H1 (cell line): ENCODE results near the gene SOX13. TPM values are rescaled to one million over a fixed set of nuclear protein-coding genes. Genes with fewer than 3 reads are reported as not detected.

Experiments
- CTCF ChIA-PET: fragments of 300-600 bp; sonication (Branson Sonifier 250); formaldehyde crosslinking; loops from one replicate; lab custom pipeline; 2021; ENCODE audit not compliant: partially characterized antibody; lab: Charles Lee
- POLR2A ChIA-PET: fragments of 300-600 bp; sonication (Branson Sonifier 250); formaldehyde crosslinking; loops from one replicate; lab custom pipeline; 2021; ENCODE audit warnings: inconsistent platforms; ENCODE audit not compliant: partially characterized antibody; lab: Charles Lee
- DNase-seq, 2 experiments: peaks; one replicate each; pipeline versions ENCODE4 v3.0.0 to v3.0.0-alpha.2; 2010 to 2022; ENCODE audit warnings: low spot score in 2 of 2, low read depth in 1 of 2, mixed read lengths in 1 of 2
- FAIRE-seq: peaks from 2 replicates; lab custom pipeline; 2011; peaks lifted over from hg19 to GRCh38; lab: Jason Lieb, UNC
- H2AFZ ChIP-seq: 2 replicates; pipeline ENCODE4 v1.8.1; 2012; ENCODE audit warnings: low read length, inconsistent platforms
- H2AK5ac ChIP-seq: 2 replicates; pipeline ENCODE4 v1.6.1; 2013; ENCODE audit warnings: low read depth, low read length
- H2BK120ac ChIP-seq: replicated peaks from 2 replicates; pipeline ENCODE3; 2013; ENCODE audit warnings: low read depth, low read length, inconsistent platforms
- H2BK12ac ChIP-seq: 2 replicates; pipeline ENCODE4 v1.6.1; 2013; ENCODE audit warnings: low read depth, low read length
- H2BK15ac ChIP-seq: 2 replicates; pipeline ENCODE4 v1.6.1; 2013; ENCODE audit warnings: low read length
- H2BK20ac ChIP-seq: 2 replicates; pipeline ENCODE4 v1.6.1; 2013; ENCODE audit warnings: low read length
- H2BK5ac ChIP-seq: 2 replicates; pipeline ENCODE4 v1.6.1; 2013; ENCODE audit warnings: low read depth, low read length
- H3K14ac ChIP-seq: 2 replicates; pipeline ENCODE4 v1.6.1; 2013; ENCODE audit warnings: inconsistent platforms; ENCODE audit not compliant: insufficient read length
- H3K18ac ChIP-seq: 2 replicates; pipeline ENCODE4 v1.6.1; 2013; ENCODE audit warnings: low read length; ENCODE audit errors: extremely low read depth
- H3K23ac ChIP-seq: 2 replicates; pipeline ENCODE4 v1.6.1; 2013; ENCODE audit warnings: inconsistent platforms; ENCODE audit not compliant: insufficient read length
- H3K23me2 ChIP-seq: 2 replicates; pipeline ENCODE4 v1.6.1; 2013; ENCODE audit warnings: low read depth, low read length
- H3K27ac ChIP-seq: 2 replicates; pipeline ENCODE4 v1.6.1; 2011; ENCODE audit warnings: low read depth, low read length, inconsistent platforms
- H3K27me3 ChIP-seq, 4 experiments: replicated peaks in 1 of 4; 1 replicate in 1 of 4; 2 replicates in 3 of 4; pipeline versions ENCODE4 v1.6.1 to v1.8.1; 2011 to 2013; ENCODE audit warnings: low read length in 3 of 4, mild to moderate bottlenecking in 3 of 4, inconsistent platforms in 2 of 4, mixed read lengths in 2 of 4, moderate library complexity in 1 of 4; ENCODE audit not compliant: control insufficient read depth in 3 of 4, insufficient read depth in 3 of 4; ENCODE audit errors: extremely low read depth in 1 of 4
- H3K36me3 ChIP-seq, 4 experiments: 2 replicates each; pipeline versions ENCODE4 v1.6.1 to v1.8.1; 2011 to 2013; ENCODE audit warnings: mild to moderate bottlenecking in 4 of 4, low read length in 3 of 4, moderate library complexity in 2 of 4, control low read depth in 1 of 4, inconsistent platforms in 1 of 4; ENCODE audit not compliant: insufficient read depth in 4 of 4, control insufficient read depth in 2 of 4
- H3K4ac ChIP-seq: replicated peaks from 2 replicates; pipeline ENCODE3; 2013; ENCODE audit warnings: low read length, low read depth, mixed read lengths, inconsistent platforms; ENCODE audit not compliant: insufficient read length
- H3K4me1 ChIP-seq, 4 experiments: replicated peaks in 1 of 4; 1 replicate in 1 of 4; 2 replicates in 3 of 4; pipeline versions ENCODE4 v1.6.1 to v1.8.1; 2011 to 2013; ENCODE audit warnings: low read length in 3 of 4, inconsistent platforms in 2 of 4, mixed read lengths in 1 of 4; ENCODE audit not compliant: insufficient read depth in 4 of 4, control insufficient read depth in 3 of 4
- H3K4me2 ChIP-seq, 2 experiments: 2 replicates each; pipeline versions ENCODE4 v1.6.1 to v1.8.1; 2011 to 2013; ENCODE audit warnings: low read depth in 2 of 2, low read length in 2 of 2, control low read depth in 1 of 2, inconsistent platforms in 1 of 2, mild to moderate bottlenecking in 1 of 2; ENCODE audit not compliant: insufficient read depth in 1 of 2
- H3K4me3 ChIP-seq, 4 experiments: fragments of 200-600, 300-600 bp in 1 of 4; sonication (generic), shearing (Covaris generic), sonication (Bioruptor Twin) in 1 of 4; 2 replicates each; pipeline versions ENCODE4 v1.5.1 to v1.8.1; 2011 to 2016; ENCODE audit warnings: low read length in 4 of 4, low read depth in 3 of 4, control low read depth in 2 of 4, inconsistent platforms in 2 of 4, mild to moderate bottlenecking in 2 of 4, mixed read lengths in 1 of 4, moderate library complexity in 1 of 4; ENCODE audit not compliant: insufficient read depth in 2 of 4; ENCODE audit errors: extremely low read depth in 1 of 4
- H3K56ac ChIP-seq: replicated peaks from 2 replicates; pipeline ENCODE3; 2013; ENCODE audit warnings: low read depth, mild to moderate bottlenecking, mixed read lengths, low read length, inconsistent platforms; ENCODE audit not compliant: insufficient read length
- H3K79me1 ChIP-seq: 2 replicates; pipeline ENCODE4 v1.6.1; 2013; ENCODE audit warnings: low read depth, low read length, control low read depth
- H3K79me2 ChIP-seq, 2 experiments: 2 replicates each; pipeline versions ENCODE4 v1.6.1 to v1.8.1; 2012 to 2013; ENCODE audit warnings: low read length in 2 of 2, mild to moderate bottlenecking in 2 of 2, inconsistent platforms in 1 of 2; ENCODE audit not compliant: insufficient read depth in 2 of 2, control insufficient read depth in 1 of 2
- H3K9ac ChIP-seq, 4 experiments: replicated peaks in 1 of 4; 1 replicate in 1 of 4; 2 replicates in 3 of 4; pipeline versions ENCODE4 v1.6.1 to v1.8.1; 2011 to 2013; ENCODE audit warnings: low read depth in 3 of 4, low read length in 3 of 4, control low read depth in 2 of 4, mild to moderate bottlenecking in 2 of 4, moderate library complexity in 2 of 4, inconsistent platforms in 1 of 4; ENCODE audit errors: extremely low read depth in 1 of 4
- H3K9me3 ChIP-seq, 2 experiments: 2 replicates each; pipeline versions ENCODE4 v1.6.1 to v1.8.1; 2012 to 2013; ENCODE audit warnings: mild to moderate bottlenecking in 2 of 2, moderate library complexity in 2 of 2, control low read depth in 1 of 2, inconsistent platforms in 1 of 2, low read depth in 1 of 2, low read length in 1 of 2, mixed read lengths in 1 of 2; ENCODE audit not compliant: insufficient read depth in 2 of 2
- H4K20me1 ChIP-seq, 2 experiments: replicated peaks in 1 of 2; 2 replicates each; pipeline versions ENCODE3 to v1.8.1; 2011 to 2013; ENCODE audit warnings: inconsistent platforms in 2 of 2, low read length in 2 of 2, mild to moderate bottlenecking in 1 of 2; ENCODE audit not compliant: insufficient read depth in 2 of 2, control insufficient read depth in 1 of 2
- H4K5ac ChIP-seq: 2 replicates; pipeline ENCODE4 v1.6.1; 2013; ENCODE audit warnings: low read length, low read depth, mixed read lengths, inconsistent platforms; ENCODE audit not compliant: insufficient read length
- H4K8ac ChIP-seq: 2 replicates; pipeline ENCODE4 v1.8.0; 2013; ENCODE audit warnings: mild to moderate bottlenecking, moderate library complexity, low read length, inconsistent platforms; ENCODE audit not compliant: insufficient read depth; ENCODE audit errors: extremely low read depth
- H4K91ac ChIP-seq: replicated peaks from 2 replicates; pipeline ENCODE3; 2013; ENCODE audit warnings: low read length, mixed read lengths, inconsistent platforms; ENCODE audit not compliant: insufficient read length
- CBX8 ChIP-seq: fragments of 300-800, 300-1000 bp; sonication (generic); IDR thresholded peaks from 2 replicates; pipeline ENCODE4 v1.7.1; 2016; ENCODE audit warnings: low read depth, low read length, borderline replicate concordance
- CHD2 ChIP-seq: IDR thresholded peaks from 2 replicates; pipeline ENCODE4 v1.6.1; 2012; ENCODE audit warnings: low read length, improper control_type of control experiment
- E2F6 ChIP-seq: IDR thresholded peaks from 2 replicates; pipeline ENCODE4 v1.6.1; 2012; ENCODE audit warnings: inconsistent platforms
- NANOG ChIP-seq: IDR thresholded peaks from 2 replicates; pipeline ENCODE4 v1.6.1; 2011; ENCODE audit warnings: low read length, low read depth, mild to moderate bottlenecking, inconsistent platforms; ENCODE audit not compliant: insufficient read depth, poor library complexity, severe bottlenecking
- SAP30 ChIP-seq: fragments of 300-600 bp; sonication (generic); IDR thresholded peaks from 2 replicates; pipeline ENCODE4 v1.7.1; 2012; ENCODE audit warnings: low read length, moderate library complexity, mild to moderate bottlenecking, inconsistent platforms; ENCODE audit not compliant: insufficient read depth, insufficient replicate concordance
- SIN3A ChIP-seq, 2 experiments: IDR thresholded peaks in 1 of 2; conservative IDR thresholded peaks in 1 of 2; 2 replicates each; pipeline ENCODE4 v1.6.1; 2011 to 2012; ENCODE audit warnings: low read length in 2 of 2, improper control_type of control experiment in 1 of 2, low read depth in 1 of 2, mild to moderate bottlenecking in 1 of 2
- SIRT6 ChIP-seq: IDR thresholded peaks from one replicate; pipeline ENCODE4 v1.7.1; 2012; ENCODE audit warnings: low read length, inconsistent platforms
- SP2 ChIP-seq: IDR thresholded peaks from 2 replicates; pipeline ENCODE4 v1.6.1; 2012; ENCODE audit warnings: mild to moderate bottlenecking, low read length, inconsistent platforms
- SRF ChIP-seq: IDR thresholded peaks from 2 replicates; pipeline ENCODE4 v1.6.1; 2011; ENCODE audit warnings: mild to moderate bottlenecking, low read depth, low read length, moderate library complexity
- TCF12 ChIP-seq: IDR thresholded peaks from 2 replicates; pipeline ENCODE4 v1.6.1; 2011; ENCODE audit warnings: low read depth, mild to moderate bottlenecking, low read length
- WGBS, 2 experiments: shearing (Covaris generic) in 1 of 2; methylation state at CpG; one replicate each; pipeline versions ENCODE4 v1.1.6 to v1.1.7; 2013 to 2015; ENCODE audit warnings: low lambda C conversion rate in 2 of 2, mixed read lengths in 2 of 2, inconsistent platforms in 1 of 2, low coverage in 1 of 2, missing lambda C conversion rate in 1 of 2; ENCODE audit not compliant: insufficient replicate concordance in 2 of 2, insufficient coverage in 1 of 2, insufficient read length in 1 of 2; ENCODE audit errors: extremely low coverage in 1 of 2, missing lambda C conversion rate in 1 of 2; 5-methylcytosine and 5-hydroxymethylcytosine counted together
- polyA plus RNA-seq, 7 experiments: library from polyadenylated mRNA; depleted of rRNA in 3 of 7; stranded (reverse) in 5 of 7; unstranded in 2 of 7; fragments of >200 nt in 5 of 7; fragments of 200-250 nt in 2 of 7; gene quantifications; 1 replicate in 5 of 7; 2 replicates in 1 of 7; 4 replicates in 1 of 7; pipeline versions ENCODE4 v1.2.1 to v1.2.3, GENCODE V29; 2011 to 2013; ENCODE audit warnings: missing spikeins in 2 of 7, mixed read lengths in 2 of 7
- total RNA-seq: library from RNA; stranded (reverse); fragmentation: NEBNext Ultra II Directional; extraction: Animal tissue kit (Norgen Biotek cat#: 25700); gene quantifications from 2 replicates; pipeline ENCODE4 v1.2.1, GENCODE V29; 2021

Gene SOX13
- total and polyA plus RNA-seq, 2 of the 8 experiments (the other 6 are each of a cell fraction or from before 2014, with no cell fraction given): 113 to 173 TPM

GRCh38 chr1:204107892-204108291 is 35.0 kb downstream of the SOX13 start:
- H4K5ac ChIP-seq: no peak overlapping the region
- no peaks in the 10 kb centered on the region for H3K36me3 ChIP-seq
- H3K56ac ChIP-seq: no peak overlapping the region
- no peaks in the 10 kb centered on the region; the same call in 1 of the 2 replicates for H3K23me2 ChIP-seq
- no peak for FAIRE-seq
- H4K20me1 ChIP-seq: peaks cover 29 to 39% of the 10 kb centered on the region in 2 experiments
- no peak overlapping the region for H3K23ac ChIP-seq
- H4K8ac ChIP-seq: peak overlapping the region; percentile 71; the same call in 1 of the 2 replicates
- peaks cover 9 to 93% of the 10 kb centered on the region in 2 experiments for H3K79me2 ChIP-seq
- H2BK5ac ChIP-seq: peak overlapping the region; percentile 96
- H3K9me3 ChIP-seq: no peaks in the 10 kb centered on the region
- DNase-seq: no peak
- H2AK5ac ChIP-seq: peak overlapping the region; percentile 96; the same call in 1 of the 2 replicates
- H3K4me1 ChIP-seq: peaks cover 20 to 47% (median 34%) of the 10 kb centered on the region in 4 experiments
- peak overlapping the region; percentile 41 for H3K4ac ChIP-seq
- POLR2A ChIA-PET: interaction anchor here (0.8 to 2.3 kb wide), 13 partner anchors 9 to 247 kb away, joined by 3 to 21 read pairs (median 5); partner anchors contain the start of genes SNRPE and SOX13
- 75% methylated on average over 2 of the region's 2 CpGs; no CpG with 5 or more reads in 1 of the 2 experiments for WGBS, 2 experiments
- peak overlapping the region; percentile 100; the same call in 1 of the 2 replicates for H2BK20ac ChIP-seq
- H3K18ac ChIP-seq: peak overlapping the region; percentile 93
- CTCF ChIA-PET: interaction anchor here (1.1 to 3.9 kb wide), 11 partner anchors 12 to 247 kb away, joined by 3 to 20 read pairs (median 5); no protein-coding TSS in a partner anchor
- peak overlapping the region; percentile 60 for H4K91ac ChIP-seq
- no peak overlapping the region for H3K27ac ChIP-seq
- H2BK12ac ChIP-seq: peak overlapping the region; percentile 99
- peak overlapping the region; percentile 94 for H2BK120ac ChIP-seq
- no peak overlapping the region for H3K14ac ChIP-seq
- TF ChIP-seq SRF (no peak), SAP30 (no peak), CHD2 (no peak), SP2 (no peak), SIN3A (conservative IDR thresholded peaks at IDR 0.05 in 1 of 2, IDR thresholded peaks at IDR 0.05 in 1 of 2; ENCODE audit: low read depth in 1 of 2, low read length in 2 of 2) (no peak), CBX8 (no peak), E2F6 (no peak), SIRT6 (no peak), NANOG (no peak), TCF12 (no peak)
- H3K4me2 ChIP-seq: peak overlapping the region; percentile 66 to 79
- H3K9ac ChIP-seq: no peak overlapping the region
- H2AFZ ChIP-seq: no peak overlapping the region
- H3K4me3 ChIP-seq: peak overlapping the region in 1 of 4 experiments; percentile 47; a peak in 2 of 8 replicates
- H2BK15ac ChIP-seq: no peak overlapping the region
- H3K79me1 ChIP-seq: peaks cover 19% of the 10 kb centered on the region
- H3K27me3 ChIP-seq: no peaks in the 10 kb centered on the region
